Kidney epithelial cell (primary cell): ENCODE measurements around the gene CLIC5. TPM values are rescaled to one million over a fixed set of nuclear protein-coding genes. Genes with fewer than 3 reads are reported as not detected.

ENCODE experiments used
- DNase-seq: peaks from one replicate; pipeline ENCODE4 v3.0.0-alpha.2; 2010; ENCODE audit warnings: low read depth
- H3K27me3 ChIP-seq: 2 replicates; pipeline ENCODE4 v1.6.0; 2011; ENCODE audit warnings: low read length; ENCODE audit not compliant: control insufficient read depth, insufficient read depth
- H3K36me3 ChIP-seq: 2 replicates; pipeline ENCODE4 v1.5.1; 2011; ENCODE audit warnings: low read length; ENCODE audit not compliant: control insufficient read depth, insufficient read depth
- H3K4me3 ChIP-seq: 2 replicates; pipeline ENCODE4 v1.5.1; 2011; ENCODE audit warnings: low read depth, mild to moderate bottlenecking, control low read depth, low read length
- CTCF ChIP-seq: IDR thresholded peaks from 2 replicates; pipeline ENCODE4 v1.5.1; 2011; ENCODE audit warnings: mild to moderate bottlenecking, moderate library complexity, low read length, control low read depth, inconsistent platforms; ENCODE audit not compliant: insufficient read depth, poor library complexity, severe bottlenecking
- total RNA-seq: library from RNA; depleted of rRNA; stranded (reverse); fragments of >200 nt; gene quantifications from 2 replicates; pipeline ENCODE4 v1.2.3, GENCODE V29; 2015

CLIC5 gene
- total RNA-seq, 1 donor from 2014 or later, result 3.2 TPM

GRCh38 chr6:46002264-46002663 is 13.4 kb downstream of the CLIC5 start:
- Histone ChIP-seq H3K27me3 (no peaks in the 10 kb centered on the region), H3K36me3 (no peaks in the 10 kb centered on the region), H3K4me3 (no peak overlapping the region)
- no peak for DNase-seq
- TF ChIP-seq CTCF, result no peak

- Histone ChIP-seq H3K4me3 (no peak overlapping the region), H3K36me3 (no peaks in the 10 kb centered on the region), H3K27me3 (no peaks in the 10 kb centered on the region)
- TF ChIP-seq CTCF, result no peak
- no peak for DNase-seq
These were observed 14.8 kb downstream of the CLIC5 start for GRCh38 chr6:46000905-46001304.

- DNase-seq, result no peak
- no peak for TF ChIP-seq CTCF
- Histone ChIP-seq H3K36me3 (no peaks in the 10 kb centered on the region), H3K27me3 (no peaks in the 10 kb centered on the region), H3K4me3 (no peak overlapping the region)
These were observed 17.1 kb downstream of the CLIC5 start for GRCh38 chr6:45998524-45998923.

- DNase-seq, result no peak
- Histone ChIP-seq H3K4me3 (no peak overlapping the region), H3K36me3 (no peaks in the 10 kb centered on the region), H3K27me3 (no peaks in the 10 kb centered on the region)
- TF ChIP-seq CTCF, result no peak
These were observed 17.7 kb downstream of the CLIC5 start for GRCh38 chr6:45997875-45998506.

- no peaks in the 10 kb centered on the region for H3K36me3 ChIP-seq
- no peak for TF ChIP-seq CTCF
- no peak for DNase-seq
- H3K27me3 ChIP-seq, result no peaks in the 10 kb centered on the region
- no peak overlapping the region for H3K4me3 ChIP-seq
These were observed 24.5 kb downstream of the CLIC5 start for GRCh38 chr6:45991189-45991588.

- TF ChIP-seq CTCF, result no peak
- no peaks in the 10 kb centered on the region for H3K27me3 ChIP-seq
- no peak for DNase-seq
- H3K4me3 ChIP-seq, result no peak overlapping the region
- H3K36me3 ChIP-seq, result no peaks in the 10 kb centered on the region
These were observed 25.5 kb downstream of the CLIC5 start for GRCh38 chr6:45990162-45990561.
